GM19397 (cell line): ENCODE measurements around the gene ZP1.

ENCODE experiments used
- ATAC-seq: cut with Tn5 transposase; IDR thresholded peaks from one replicate; pipeline ENCODE4 v1.9.1; 2021; ENCODE audit warnings: mild to moderate bottlenecking, moderate library complexity; ENCODE audit not compliant: unreplicated experiment

The ZP1 gene

GRCh38 chr11:60874421-60875365, 7.4 kb downstream of the ZP1 start:
- ATAC-seq, result no peak

GRCh38 chr11:60875366-60876167, 8.2 kb downstream of the ZP1 start:
- no peak for ATAC-seq

GRCh38 chr11:60876168-60876485, 8.8 kb downstream of the ZP1 start:
- no peak for ATAC-seq

GRCh38 chr11:60878245-60879101, 11.1 kb downstream of the ZP1 start:
- ATAC-seq, result no peak

DNA sequence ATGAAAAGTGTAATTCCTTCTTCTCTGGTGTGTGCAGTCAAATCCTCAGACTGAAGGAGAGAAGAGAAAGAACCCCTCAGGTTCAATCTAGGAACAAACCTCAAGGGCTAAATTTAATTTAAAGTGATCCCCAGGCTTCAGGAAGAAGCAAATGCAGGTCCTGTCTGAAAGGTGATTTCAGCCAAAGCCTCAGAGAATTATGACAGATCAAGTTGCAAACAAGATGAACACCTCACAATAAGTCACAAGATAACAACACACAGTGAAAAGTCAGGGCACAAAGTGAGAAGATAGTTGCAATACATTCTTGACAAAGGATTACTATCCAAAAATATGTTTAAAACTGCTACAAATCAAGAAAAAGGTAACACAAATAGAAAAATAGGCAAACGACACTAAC, 11.8 kb downstream of the ZP1 start:
- ATAC-seq, result no peak

DNA sequence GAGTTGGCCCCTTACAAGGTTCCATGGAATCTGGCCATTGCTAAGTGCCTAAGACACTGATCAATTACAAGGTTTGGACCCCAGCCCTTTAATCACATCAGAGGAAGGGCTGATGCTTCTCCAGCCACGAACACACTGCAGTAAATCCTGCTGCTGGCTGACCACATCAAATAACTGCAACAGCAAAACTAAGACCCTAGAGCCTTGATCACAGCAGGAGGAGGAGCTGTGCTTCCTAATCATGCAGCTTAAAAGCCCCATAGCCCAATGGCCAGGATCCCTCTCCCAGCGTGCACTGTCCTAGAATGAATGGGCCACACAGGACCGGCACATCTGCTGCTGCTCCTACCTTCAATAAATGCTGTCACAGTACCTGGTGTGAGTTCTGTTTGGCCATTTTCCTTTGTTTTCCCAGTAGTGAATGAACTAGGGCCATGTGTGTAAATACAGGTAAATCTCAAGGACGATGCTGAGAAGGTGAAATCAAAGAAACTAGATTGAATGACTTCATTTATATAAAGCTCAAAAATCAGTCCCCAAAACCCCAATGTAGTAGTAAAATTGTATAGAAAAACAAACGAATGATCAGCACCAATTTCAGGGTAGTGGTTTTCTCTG, 12.7 kb downstream of the ZP1 start:
- no peak for ATAC-seq

GRCh38 chr11:60880643-60881282, 13.4 kb downstream of the ZP1 start:
- ATAC-seq, result no peak

- no peak for ATAC-seq
These were observed 20.2 kb downstream of the ZP1 start for GRCh38 chr11:60887556-60887955.

DNA sequence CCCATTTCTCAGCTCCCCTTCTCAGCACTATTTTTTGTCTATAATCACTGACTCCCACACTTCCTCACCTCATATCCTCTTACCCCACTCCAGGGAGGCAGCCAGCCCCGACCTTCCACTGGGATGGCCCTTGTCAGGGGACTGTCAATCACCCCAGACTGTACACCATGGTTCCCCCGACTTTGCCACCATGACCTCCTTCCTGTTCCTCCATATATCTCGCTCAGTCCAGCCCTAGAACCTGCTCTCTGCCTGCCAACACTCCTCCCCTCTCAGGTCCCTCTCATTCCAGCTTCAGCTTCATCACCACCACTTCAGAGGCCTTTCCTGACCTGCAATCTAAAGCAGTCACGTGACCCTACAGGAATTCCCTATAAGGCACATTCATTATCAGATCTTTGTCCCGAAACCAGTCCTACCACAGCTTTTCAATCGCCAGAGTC, 22.5 kb downstream of the ZP1 start:
- no peak for ATAC-seq

DNA sequence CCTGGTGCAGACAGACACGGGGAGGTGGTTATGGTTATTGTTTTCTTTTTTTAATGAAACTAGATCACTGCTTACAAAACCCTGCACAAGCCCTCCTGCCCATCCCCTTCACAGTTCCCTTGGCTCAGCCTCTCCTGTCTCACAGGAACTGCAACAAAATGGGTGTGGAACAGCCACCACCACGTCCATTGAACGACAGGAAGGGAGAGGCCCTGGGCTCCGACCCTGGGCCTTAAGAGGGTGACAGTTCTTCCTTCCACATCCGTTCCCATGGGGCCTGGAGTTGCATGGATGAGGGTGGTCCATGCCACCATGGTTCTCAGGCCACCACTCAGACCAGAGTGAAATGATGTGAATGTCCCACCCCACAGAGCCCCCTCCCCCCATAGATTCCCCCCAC, 23.4 kb downstream of the ZP1 start:
- no peak for ATAC-seq

DNA sequence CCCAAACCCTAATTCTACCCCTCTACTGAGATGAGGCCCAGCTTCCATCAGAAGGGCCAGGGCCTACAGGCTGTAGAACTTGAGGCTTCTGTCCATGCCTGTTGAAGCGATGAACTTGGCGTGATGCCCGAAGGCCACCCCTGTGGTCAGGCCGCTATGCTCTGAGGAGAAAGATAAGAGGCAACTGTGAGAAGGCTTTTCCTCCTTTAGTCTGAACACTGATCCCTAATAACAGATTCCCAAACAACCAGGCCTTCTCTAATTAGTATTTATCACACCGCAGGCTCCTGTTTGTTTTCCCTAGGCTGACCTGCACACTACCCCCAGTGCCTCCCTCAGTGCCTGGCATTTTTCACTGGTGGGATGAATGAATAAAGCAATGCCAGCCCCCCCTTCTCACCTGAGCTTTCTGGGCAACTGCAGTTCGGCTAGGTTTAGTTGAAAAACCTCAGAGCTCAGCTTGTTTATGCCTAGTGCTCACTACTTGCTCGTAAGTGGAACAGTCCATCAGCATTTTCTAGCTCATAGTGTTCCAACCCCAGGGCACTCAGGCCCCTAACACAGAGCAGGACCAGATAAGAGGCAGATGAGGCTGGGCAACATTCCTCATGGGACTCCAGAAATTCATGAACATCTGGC, 23.9 kb downstream of the ZP1 start:
- ATAC-seq, result no peak

DNA sequence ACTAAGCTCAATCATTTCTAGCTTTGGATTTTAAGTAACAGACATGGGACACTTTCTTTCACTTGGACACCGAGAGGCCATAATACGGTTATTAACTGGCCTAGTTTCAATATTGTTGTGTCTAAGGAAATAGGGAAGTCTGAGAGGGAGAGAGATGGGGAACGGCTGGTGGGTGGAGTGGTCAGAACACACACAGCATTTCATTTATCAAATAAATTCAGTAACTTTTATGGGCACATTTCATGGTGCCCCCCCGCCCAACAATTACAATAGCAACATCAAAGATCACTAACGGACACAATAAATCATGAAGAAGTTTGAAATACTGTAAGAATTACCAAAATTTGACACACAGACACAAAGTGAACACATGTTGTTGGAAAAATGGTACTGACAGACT, 28.3 kb downstream of the ZP1 start:
- no peak for ATAC-seq

DNA sequence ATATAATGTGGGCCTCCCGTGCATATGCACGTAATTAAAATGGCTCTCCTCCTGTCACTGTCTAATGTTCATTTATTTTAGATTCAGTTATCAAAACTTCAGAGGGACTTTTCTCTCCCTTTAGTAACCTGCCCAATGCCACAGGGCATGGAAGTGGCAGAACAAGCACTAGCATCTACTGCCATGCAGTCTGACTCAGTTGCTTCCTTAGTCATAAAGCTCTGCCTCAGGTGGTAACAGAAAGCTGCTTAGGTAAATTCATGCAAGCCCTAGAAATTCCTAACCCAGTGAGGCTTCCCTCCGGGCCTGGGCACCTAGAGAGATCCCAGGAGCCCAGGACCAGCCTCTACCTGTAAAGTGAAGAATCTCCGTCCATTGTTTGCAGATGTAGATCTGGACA, 30.2 kb downstream of the ZP1 start:
- ATAC-seq, result no peak

- ATAC-seq, result no peak
These were observed 31.9 kb downstream of the ZP1 start for GRCh38 chr11:60899046-60899936.

GRCh38 chr11:60899977-60900376, 32.6 kb downstream of the ZP1 start:
- no peak for ATAC-seq

DNA sequence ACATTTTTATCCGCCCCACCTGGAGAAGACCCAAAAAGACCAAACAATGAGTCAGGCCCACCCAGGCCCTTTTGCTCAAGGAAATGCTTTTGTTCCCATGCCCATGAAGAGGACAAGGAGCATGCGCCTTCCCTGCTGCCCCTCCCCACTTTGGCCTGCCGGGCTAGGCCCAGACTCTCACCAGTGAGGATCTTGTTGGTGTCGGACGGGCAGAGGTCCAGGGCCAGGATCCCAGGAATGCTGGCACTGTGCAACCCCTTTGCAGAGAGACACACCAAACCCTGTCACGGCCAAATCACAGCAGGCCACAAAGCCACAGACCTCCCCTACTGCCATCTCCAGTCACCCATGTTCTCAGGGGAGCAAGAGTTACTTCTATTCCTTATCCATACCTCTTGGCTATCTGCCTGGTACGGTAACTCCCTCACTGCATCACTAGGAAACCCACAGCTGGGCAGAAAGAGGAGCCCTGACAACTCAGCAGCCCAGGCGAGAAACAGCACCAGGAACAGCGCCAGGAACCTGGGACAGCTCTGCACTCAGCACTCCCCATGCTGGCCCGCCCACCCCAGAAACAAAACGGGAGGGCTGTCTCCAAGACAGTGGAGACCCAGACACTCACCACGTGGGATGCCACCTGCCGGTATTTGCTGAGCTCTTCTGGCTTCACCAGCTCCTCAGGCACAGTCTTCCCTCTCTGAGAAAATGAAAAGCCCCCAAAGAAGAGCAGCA, 33.5 kb downstream of the ZP1 start:
- ATAC-seq, result no peak

- no peak for ATAC-seq
These were observed 35.3 kb downstream of the ZP1 start for GRCh38 chr11:60902625-60903024.

DNA sequence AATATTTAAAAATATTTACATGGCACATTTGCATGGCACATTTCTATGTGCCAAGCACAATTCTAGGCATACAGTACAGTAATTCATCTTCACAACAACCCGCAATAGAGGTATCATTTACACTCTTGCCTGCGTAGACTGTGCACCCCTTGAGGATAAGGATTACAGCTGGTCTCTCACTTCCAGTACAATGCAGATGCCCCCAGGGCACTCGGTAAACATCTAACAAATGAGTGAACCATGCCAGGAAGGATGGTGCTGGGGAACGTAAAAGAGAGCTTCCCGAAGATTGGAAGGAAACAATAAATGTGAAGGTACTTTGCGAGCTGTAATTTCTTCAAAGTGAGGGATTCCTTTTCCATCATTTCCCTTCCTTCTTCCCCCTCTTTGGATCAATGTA, 37.7 kb downstream of the ZP1 start:
- no peak for ATAC-seq
